Activated naive CD4-positive, alpha-beta T cell treated with anti-CD3 and anti-CD28 coated beads, Interleukin-2, amount 10 ng/mL, durations not matched to agents 7 days and 5 days (primary cell): ENCODE results near the gene NOC2L.
"Not testable (repeated sequence)": the region's sequence is repeated elsewhere in the genome, so short reads cannot be mapped to it uniquely, and the experiment has no call there.

Source experiments
- CTCF ChIA-PET: fragments of 350-600 bp; sonication (Branson Sonifier 250); formaldehyde crosslinking; loops from one replicate; lab custom pipeline; 2021; ENCODE audit warnings: antibody characterized with exemption; lab: Charles Lee
- DNase-seq: peaks from one replicate; pipeline ENCODE4 v3.0.0-alpha.2; 2020
- H3K27ac Mint-ChIP-seq: one replicate; pipeline ENCODE4 v1.8.0; 2021; ENCODE audit warnings: mild to moderate bottlenecking, moderate library complexity, mixed read lengths
- H3K27me3 Mint-ChIP-seq: one replicate; pipeline ENCODE4 v1.8.0; 2021; ENCODE audit warnings: mild to moderate bottlenecking, mixed read lengths
- H3K36me3 Mint-ChIP-seq: one replicate; pipeline ENCODE4 v1.8.0; 2021; ENCODE audit warnings: mixed read lengths
- H3K4me1 Mint-ChIP-seq: one replicate; pipeline ENCODE4 v1.8.0; 2021; ENCODE audit warnings: mixed read lengths
- H3K4me3 Mint-ChIP-seq: one replicate; pipeline ENCODE4 v1.8.0; 2021; ENCODE audit warnings: mild to moderate bottlenecking, moderate library complexity, mixed read lengths
- H3K9me3 Mint-ChIP-seq: one replicate; pipeline ENCODE4 v1.8.0; 2021; ENCODE audit warnings: mixed read lengths

NOC2L gene

GRCh38 chr1:953524-954320, 5.3 kb downstream of the NOC2L start:
- no peak for DNase-seq
- peaks cover 18% of the 10 kb centered on the region for H3K4me1 Mint-ChIP-seq
- no peak overlapping the region for H3K4me3 Mint-ChIP-seq
- H3K9me3 Mint-ChIP-seq = no peaks in the 10 kb centered on the region
- peaks cover 46% of the 10 kb centered on the region for H3K36me3 Mint-ChIP-seq
- CTCF ChIA-PET = no interaction called here
- H3K27me3 Mint-ChIP-seq = no peaks in the 10 kb centered on the region
- H3K27ac Mint-ChIP-seq = no peak overlapping the region

- CTCF ChIA-PET = no interaction called here
- Mint-ChIP-seq H3K27me3 (no peaks in the 10 kb centered on the region), H3K4me3 (no peak overlapping the region), H3K36me3 (peaks cover 44% of the 10 kb centered on the region), H3K4me1 (peaks cover 8% of the 10 kb centered on the region), H3K9me3 (no peaks in the 10 kb centered on the region), H3K27ac (no peak overlapping the region)
- DNase-seq = no peak
Measured at GRCh38 chr1:952603-953002, 6.5 kb downstream of the NOC2L start.

GRCh38 chr1:952201-952600, 6.9 kb downstream of the NOC2L start:
- no peak overlapping the region for H3K4me3 Mint-ChIP-seq
- peaks cover 46% of the 10 kb centered on the region for H3K36me3 Mint-ChIP-seq
- no peaks in the 10 kb centered on the region for H3K9me3 Mint-ChIP-seq
- H3K4me1 Mint-ChIP-seq = peaks cover 4% of the 10 kb centered on the region
- no peak for DNase-seq
- H3K27me3 Mint-ChIP-seq = no peaks in the 10 kb centered on the region
- CTCF ChIA-PET = no interaction called here
- H3K27ac Mint-ChIP-seq = no peak overlapping the region

- CTCF ChIA-PET = no interaction called here
- no peaks in the 10 kb centered on the region for H3K4me1 Mint-ChIP-seq
- no peaks in the 10 kb centered on the region for H3K27me3 Mint-ChIP-seq
- no peak for DNase-seq
- peaks cover 47% of the 10 kb centered on the region for H3K36me3 Mint-ChIP-seq
- no peak overlapping the region for H3K4me3 Mint-ChIP-seq
- H3K27ac Mint-ChIP-seq = no peak overlapping the region
- no peaks in the 10 kb centered on the region for H3K9me3 Mint-ChIP-seq
Measured at GRCh38 chr1:951364-951763, 7.7 kb downstream of the NOC2L start.

GRCh38 chr1:950881-951280, 8.2 kb downstream of the NOC2L start:
- DNase-seq = no peak
- Mint-ChIP-seq H3K36me3 (peaks cover 47% of the 10 kb centered on the region), H3K27ac (no peak overlapping the region), H3K4me1 (no peaks in the 10 kb centered on the region), H3K27me3 (peaks cover 3% of the 10 kb centered on the region), H3K9me3 (no peaks in the 10 kb centered on the region), H3K4me3 (no peak overlapping the region)
- CTCF ChIA-PET = no interaction called here

- no peak for DNase-seq
- Mint-ChIP-seq H3K4me3 (no peak overlapping the region), H3K27ac (no peak overlapping the region), H3K27me3 (peaks cover 9% of the 10 kb centered on the region), H3K4me1 (no peaks in the 10 kb centered on the region), H3K9me3 (no peaks in the 10 kb centered on the region), H3K36me3 (peaks cover 49% of the 10 kb centered on the region)
- CTCF ChIA-PET = no interaction called here
Measured at GRCh38 chr1:950268-950667, 8.8 kb downstream of the NOC2L start.

- no peaks in the 10 kb centered on the region for H3K4me1 Mint-ChIP-seq
- H3K4me3 Mint-ChIP-seq = no peak overlapping the region
- H3K27ac Mint-ChIP-seq = no peak overlapping the region
- H3K36me3 Mint-ChIP-seq = peaks cover 40% of the 10 kb centered on the region
- CTCF ChIA-PET = no interaction called here
- H3K27me3 Mint-ChIP-seq = peaks cover 29% of the 10 kb centered on the region
- DNase-seq = no peak
- H3K9me3 Mint-ChIP-seq = no peaks in the 10 kb centered on the region
Measured at GRCh38 chr1:947958-948357, 11.1 kb downstream of the NOC2L start.

GRCh38 chr1:946811-947210, 12.2 kb downstream of the NOC2L start:
- CTCF ChIA-PET, H3K4me3 Mint-ChIP-seq, H3K4me1 Mint-ChIP-seq, DNase-seq, H3K9me3 Mint-ChIP-seq, H3K27ac Mint-ChIP-seq: not testable (repeated sequence)
- Mint-ChIP-seq H3K27me3 (peaks cover 38% of the 10 kb centered on the region), H3K36me3 (peaks cover 37% of the 10 kb centered on the region)

DNA sequence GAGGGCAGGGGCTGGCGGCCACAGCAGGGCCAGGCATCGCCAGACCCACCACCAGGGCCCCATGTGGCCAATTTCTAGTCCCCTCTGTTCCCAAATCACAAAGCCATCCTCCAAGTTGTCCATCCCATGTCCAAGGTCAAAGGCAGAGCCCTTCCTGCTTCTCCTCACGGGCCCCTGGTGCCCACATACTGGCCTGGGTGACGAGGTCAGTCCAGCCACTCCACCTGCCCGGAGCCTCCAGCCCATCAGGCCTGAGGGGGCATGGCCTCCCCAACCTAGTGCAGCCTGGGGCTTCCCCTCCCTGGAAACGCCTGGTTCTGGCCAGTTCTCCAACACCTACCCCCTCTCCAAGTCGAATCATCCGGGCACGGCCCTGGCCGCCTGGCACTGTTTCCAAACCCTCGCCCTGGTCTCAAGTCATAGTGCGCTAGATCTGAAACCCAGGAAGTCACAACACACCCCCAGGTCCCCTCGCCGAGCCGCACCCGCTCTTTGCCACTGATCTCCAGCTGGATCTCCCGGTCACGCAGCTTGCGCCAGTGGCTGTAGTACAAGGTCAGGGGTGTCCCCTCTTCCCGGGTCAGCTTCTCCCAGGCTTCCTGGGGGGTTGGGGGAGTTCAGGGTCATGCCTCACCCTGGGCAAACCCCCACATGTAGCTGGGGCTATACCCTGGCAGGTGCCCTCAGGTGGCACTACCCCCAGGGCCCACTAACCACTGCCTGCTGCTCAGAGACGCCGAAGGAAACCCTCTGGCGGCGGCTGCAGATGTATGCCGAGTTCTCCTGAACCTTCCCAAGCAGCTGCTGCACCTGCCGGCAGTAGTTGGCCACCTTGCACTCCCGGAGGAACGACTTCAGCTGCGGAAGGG, 13.1 kb downstream of the NOC2L start:
- Mint-ChIP-seq H3K36me3 (peaks cover 33% of the 10 kb centered on the region), H3K4me1 (peaks cover 3% of the 10 kb centered on the region), H3K27me3 (peaks cover 46% of the 10 kb centered on the region), H3K9me3 (no peaks in the 10 kb centered on the region), H3K4me3 (no peak overlapping the region), H3K27ac (peak overlapping the region; percentile 3)
- DNase-seq = no peak
- CTCF ChIA-PET = interaction anchor here (0.6 to 0.7 kb wide), 2 partner anchors 17 to 1100 kb away, joined by 3 read pairs; no protein-coding TSS in a partner anchor

DNA sequence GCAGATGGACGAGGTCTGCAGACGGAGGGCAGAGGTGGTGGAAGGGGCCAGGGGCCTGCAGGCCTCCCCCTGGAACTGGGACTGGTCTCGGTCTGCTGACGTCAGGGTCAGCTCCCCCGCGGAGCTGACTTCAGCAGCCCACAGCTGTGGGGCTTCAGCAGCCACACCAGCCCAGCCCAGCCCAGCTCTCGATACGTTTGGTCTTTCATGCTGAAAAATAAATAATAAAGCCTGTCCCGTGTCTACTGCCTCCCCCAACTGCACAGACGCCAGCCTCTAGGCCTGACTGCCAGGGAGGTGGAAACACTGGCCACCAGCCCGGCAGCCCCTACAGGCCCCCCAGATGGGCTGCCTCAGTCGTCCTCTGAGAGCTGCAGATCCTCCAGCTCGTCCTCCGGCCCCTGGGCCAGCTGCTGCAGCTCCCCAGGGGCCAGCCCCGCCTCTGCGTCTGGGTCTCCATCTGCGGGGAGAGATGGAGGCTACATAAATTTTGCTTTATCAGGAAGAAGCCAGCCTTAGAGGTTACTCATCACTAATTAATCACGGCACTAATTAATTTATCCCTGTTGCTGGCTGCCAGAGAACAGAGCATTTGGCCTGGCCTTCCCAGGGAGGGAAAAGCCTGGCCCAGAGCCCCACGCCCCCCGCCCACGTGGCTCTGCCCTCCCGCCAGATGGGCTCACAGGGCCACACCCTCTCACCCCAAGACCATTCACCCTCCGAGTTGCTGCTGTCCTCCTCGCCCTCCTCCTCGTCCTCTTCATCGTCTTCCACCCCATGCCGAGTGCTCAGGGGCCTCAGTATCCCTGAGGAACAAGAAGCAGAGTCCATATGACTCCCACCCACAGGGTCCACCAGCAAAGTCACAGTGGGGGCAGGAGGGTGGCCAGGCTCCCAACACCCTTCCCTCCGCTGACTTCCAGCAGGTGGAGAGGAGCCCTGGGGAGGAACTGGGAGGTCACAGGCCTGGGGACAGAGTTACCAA, 14.4 kb downstream of the NOC2L start:
- CTCF ChIA-PET = no interaction called here
- DNase-seq = no peak
- peaks cover 21% of the 10 kb centered on the region for H3K36me3 Mint-ChIP-seq
- H3K9me3 Mint-ChIP-seq = no peaks in the 10 kb centered on the region
- no peak overlapping the region for H3K4me3 Mint-ChIP-seq
- H3K27me3 Mint-ChIP-seq = peaks cover 58% of the 10 kb centered on the region
- H3K4me1 Mint-ChIP-seq = peaks cover 7% of the 10 kb centered on the region
- H3K27ac Mint-ChIP-seq = no peak overlapping the region

DNA sequence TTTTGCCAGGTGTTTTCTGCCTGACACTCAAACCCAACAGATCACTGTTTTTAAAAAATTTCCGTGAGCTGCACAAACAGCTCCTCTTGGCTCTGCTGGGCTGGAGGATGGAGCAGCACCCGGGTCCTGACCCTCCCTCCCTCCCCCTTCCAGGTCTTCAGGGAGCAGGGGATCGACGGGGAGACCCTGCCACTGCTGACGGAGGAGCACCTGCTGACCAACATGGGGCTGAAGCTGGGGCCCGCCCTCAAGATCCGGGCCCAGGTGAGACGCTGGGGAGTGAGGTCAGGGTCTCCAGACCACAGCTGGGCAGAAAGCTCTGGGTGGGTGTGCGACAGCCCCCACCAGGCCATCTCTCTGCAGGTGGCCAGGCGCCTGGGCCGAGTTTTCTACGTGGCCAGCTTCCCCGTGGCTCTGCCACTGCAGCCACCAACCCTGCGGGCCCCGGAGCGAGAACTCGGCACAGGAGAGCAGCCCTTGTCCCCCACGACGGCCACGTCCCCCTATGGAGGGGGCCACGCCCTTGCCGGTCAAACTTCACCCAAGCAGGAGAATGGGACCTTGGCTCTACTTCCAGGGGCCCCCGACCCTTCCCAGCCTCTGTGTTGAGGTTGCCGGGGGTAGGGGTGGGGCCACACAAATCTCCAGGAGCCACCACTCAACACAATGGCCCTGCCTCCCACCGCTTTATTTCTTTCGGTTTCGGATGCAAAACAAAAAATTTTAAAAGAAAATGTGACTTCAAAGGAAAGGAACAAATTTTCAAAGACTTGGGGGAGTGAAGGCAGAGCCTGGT, 15.3 kb downstream of the NOC2L start:
- CTCF ChIA-PET = no interaction called here
- peaks cover 15% of the 10 kb centered on the region for H3K36me3 Mint-ChIP-seq
- peaks cover 67% of the 10 kb centered on the region for H3K27me3 Mint-ChIP-seq
- H3K9me3 Mint-ChIP-seq = no peaks in the 10 kb centered on the region
- no peak for DNase-seq
- H3K4me3 Mint-ChIP-seq = no peak overlapping the region
- H3K27ac Mint-ChIP-seq = no peak overlapping the region
- H3K4me1 Mint-ChIP-seq = peaks cover 7% of the 10 kb centered on the region

DNA sequence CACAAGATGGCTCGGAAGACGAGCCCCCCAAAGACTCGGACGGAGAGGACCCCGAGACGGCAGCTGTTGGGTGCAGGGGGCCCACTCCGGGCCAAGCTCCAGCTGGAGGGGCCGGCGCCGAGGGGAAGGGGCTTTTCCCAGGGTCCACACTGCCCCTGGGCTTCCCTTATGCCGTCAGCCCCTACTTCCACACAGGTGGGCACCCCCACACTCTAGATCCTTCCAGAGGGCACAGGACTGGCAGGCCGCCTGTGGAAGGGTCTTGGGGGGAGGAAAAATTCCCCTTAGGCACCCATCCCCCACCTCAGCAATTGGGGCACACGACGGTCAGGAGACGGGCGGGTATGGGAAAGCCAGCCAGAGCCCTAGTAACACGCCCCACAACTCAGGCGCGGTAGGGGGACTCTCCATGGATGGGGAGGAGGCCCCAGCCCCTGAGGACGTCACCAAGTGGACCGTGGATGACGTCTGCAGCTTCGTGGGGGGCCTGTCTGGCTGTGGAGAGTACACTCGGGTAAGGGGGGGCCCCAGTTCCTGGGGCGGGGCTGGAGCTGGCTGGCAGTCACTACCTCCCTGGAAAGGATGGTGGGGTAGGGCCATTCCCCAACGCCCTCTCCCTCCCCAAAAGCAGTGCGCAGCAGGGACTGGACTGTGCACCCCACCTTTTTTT, 16.1 kb downstream of the NOC2L start:
- H3K36me3 Mint-ChIP-seq = peaks cover 15% of the 10 kb centered on the region
- H3K27me3 Mint-ChIP-seq = peaks cover 75% of the 10 kb centered on the region
- no peak for DNase-seq
- no peak overlapping the region for H3K4me3 Mint-ChIP-seq
- H3K9me3 Mint-ChIP-seq = no peaks in the 10 kb centered on the region
- peaks cover 7% of the 10 kb centered on the region for H3K4me1 Mint-ChIP-seq
- CTCF ChIA-PET = no interaction called here
- H3K27ac Mint-ChIP-seq = no peak overlapping the region

DNA sequence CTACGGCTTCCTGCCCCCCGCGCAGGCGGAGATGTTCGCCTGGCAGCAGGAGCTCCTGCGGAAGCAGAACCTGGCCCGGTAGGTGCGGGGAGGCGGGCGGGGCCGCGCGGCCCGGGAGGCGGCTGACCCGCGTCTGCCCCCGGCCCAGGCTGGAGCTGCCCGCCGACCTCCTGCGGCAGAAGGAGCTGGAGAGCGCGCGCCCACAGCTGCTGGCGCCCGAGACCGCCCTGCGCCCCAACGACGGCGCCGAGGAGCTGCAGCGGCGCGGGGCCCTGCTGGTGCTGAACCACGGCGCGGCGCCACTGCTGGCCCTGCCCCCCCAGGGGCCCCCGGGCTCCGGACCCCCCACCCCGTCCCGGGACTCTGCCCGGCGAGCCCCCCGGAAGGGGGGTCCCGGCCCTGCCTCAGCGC, 16.6 kb downstream of the NOC2L start:
- no peak overlapping the region for H3K27ac Mint-ChIP-seq
- DNase-seq = no peak
- H3K9me3 Mint-ChIP-seq = no peaks in the 10 kb centered on the region
- peaks cover 7% of the 10 kb centered on the region for H3K4me1 Mint-ChIP-seq
- no peak overlapping the region for H3K4me3 Mint-ChIP-seq
- H3K36me3 Mint-ChIP-seq = peaks cover 15% of the 10 kb centered on the region
- H3K27me3 Mint-ChIP-seq = peaks cover 79% of the 10 kb centered on the region
- CTCF ChIA-PET = interaction anchor here (0.9 kb wide), 1 partner anchor 36 kb away, joined by 3 read pairs; no protein-coding TSS in a partner anchor
